IMR-90 (cell line): Measurements from ENCODE around the gene SOCS6. TPM values are rescaled to one million over a fixed set of nuclear protein-coding genes. Genes with fewer than 3 reads are reported as not detected.

Experiments
- ATAC-seq: fragments of 200-7000 bp; cut with Tn5 transposase; 2 replicates; pipeline ENCODE4 v1.9.1; 2020; ENCODE audit warnings: low read depth, mild to moderate bottlenecking, moderate library complexity
- BruUV-seq: library from RNA; stranded (reverse); fragments of 400-500 nt; replicated peaks from 2 replicates; lab custom pipeline; 2021; lab: Mats Ljungman, UMichigan
- CTCF ChIA-PET: fragments of 300-600 bp; formaldehyde crosslinking; extraction: SDS; loops from one replicate; lab custom pipeline; 2021; ENCODE audit warnings: antibody characterized with exemption; lab: Yijun Ruan, JAX
- POLR2A ChIA-PET: fragments of 300-600 bp; sonication (Branson Sonifier 250); formaldehyde crosslinking; loops from one replicate; lab custom pipeline; 2022; ENCODE audit warnings: antibody characterized with exemption; ENCODE audit not compliant: unreplicated experiment; lab: Charles Lee
- DNase-seq: peaks from one replicate; pipeline ENCODE4 v3.0.0; 2013
- H2AFZ ChIP-seq: replicated peaks from 2 replicates; pipeline ENCODE3; 2013; ENCODE audit warnings: low read length, mild to moderate bottlenecking; ENCODE audit not compliant: poor library complexity
- H2AK5ac ChIP-seq: 2 replicates; pipeline ENCODE4 v1.6.1; 2013; ENCODE audit warnings: low read depth, low read length, inconsistent platforms
- H2AK9ac ChIP-seq: replicated peaks from 2 replicates; pipeline ENCODE3; 2013; ENCODE audit warnings: mild to moderate bottlenecking, low read depth, low read length, moderate library complexity; ENCODE audit not compliant: poor library complexity
- H2BK120ac ChIP-seq: 2 replicates; pipeline ENCODE4 v1.6.1; 2013; ENCODE audit warnings: low read depth, low read length, inconsistent platforms
- H2BK15ac ChIP-seq: 3 replicates; pipeline ENCODE4 v1.6.1; 2013; ENCODE audit warnings: low read depth, low read length, inconsistent platforms
- H2BK20ac ChIP-seq: 2 replicates; pipeline ENCODE4 v1.6.1; 2013; ENCODE audit warnings: low read depth, mild to moderate bottlenecking, inconsistent platforms, low read length, moderate library complexity
- H2BK5ac ChIP-seq: 2 replicates; pipeline ENCODE4 v1.6.1; 2013; ENCODE audit warnings: mild to moderate bottlenecking, low read depth, low read length, inconsistent platforms; ENCODE audit not compliant: poor library complexity, severe bottlenecking
- H3K14ac ChIP-seq: replicated peaks from 2 replicates; pipeline ENCODE4 v1.6.1; 2013; ENCODE audit warnings: low read depth, low read length, inconsistent platforms
- H3K18ac ChIP-seq: 2 replicates; pipeline ENCODE4 v1.6.1; 2013; ENCODE audit warnings: low read depth, low read length, control low read depth
- H3K23ac ChIP-seq: 2 replicates; pipeline ENCODE4 v1.6.1; 2013; ENCODE audit warnings: low read depth, low read length, inconsistent platforms
- H3K27ac ChIP-seq: 2 replicates; pipeline ENCODE4 v1.5.1; 2013; ENCODE audit warnings: mild to moderate bottlenecking, control low read depth, low read length; ENCODE audit not compliant: insufficient read depth
- H3K27me3 ChIP-seq: 2 replicates; pipeline ENCODE4 v1.6.1; 2013; ENCODE audit warnings: low read length; ENCODE audit not compliant: control insufficient read depth, insufficient read depth
- H3K36me3 ChIP-seq: 2 replicates; pipeline ENCODE4 v1.6.1; 2013; ENCODE audit warnings: low read length, mixed read lengths; ENCODE audit not compliant: control insufficient read depth, insufficient read depth
- H3K4ac ChIP-seq: 2 replicates; pipeline ENCODE4 v1.6.1; 2013; ENCODE audit warnings: low read depth, low read length, inconsistent platforms
- H3K4me1 ChIP-seq: 2 replicates; pipeline ENCODE4 v1.6.1; 2013; ENCODE audit warnings: low read length, mixed read lengths; ENCODE audit not compliant: control insufficient read depth, insufficient read depth
- H3K4me2 ChIP-seq: 2 replicates; pipeline ENCODE4 v1.6.1; 2013; ENCODE audit warnings: low read depth, mild to moderate bottlenecking, control low read depth, low read length, moderate library complexity
- H3K4me3 ChIP-seq: 2 replicates; pipeline ENCODE4 v1.5.1; 2013; ENCODE audit warnings: low read depth, mild to moderate bottlenecking, control low read depth, low read length, moderate library complexity; ENCODE audit not compliant: insufficient read depth
- H3K56ac ChIP-seq: 2 replicates; pipeline ENCODE4 v1.6.1; 2013; ENCODE audit warnings: low read length, inconsistent platforms; ENCODE audit not compliant: insufficient read depth; ENCODE audit errors: extremely low read depth
- H3K79me1 ChIP-seq, 2 experiments: 2 replicates each; pipeline ENCODE4 v1.6.1; 2013; ENCODE audit warnings: low read length in 2 of 2, inconsistent platforms in 1 of 2, low read depth in 1 of 2
- H3K9ac ChIP-seq: 2 replicates; pipeline ENCODE4 v1.6.1; 2013; ENCODE audit warnings: low read depth, low read length, control low read depth
- H3K9me1 ChIP-seq: 2 replicates; pipeline ENCODE4 v1.6.1; 2013; ENCODE audit warnings: low read length, inconsistent platforms; ENCODE audit not compliant: insufficient read depth
- H3K9me3 ChIP-seq: 2 replicates; pipeline ENCODE4 v1.6.1; 2013; ENCODE audit warnings: low read length; ENCODE audit not compliant: control insufficient read depth, insufficient read depth
- H4K20me1 ChIP-seq: 2 replicates; pipeline ENCODE4 v1.6.1; 2013; ENCODE audit warnings: low read length, inconsistent platforms; ENCODE audit not compliant: insufficient read depth
- H4K5ac ChIP-seq: 2 replicates; pipeline ENCODE4 v1.6.1; 2013; ENCODE audit warnings: mild to moderate bottlenecking, low read depth, low read length, control low read depth
- H4K8ac ChIP-seq, 2 experiments: 2 replicates each; pipeline ENCODE4 v1.6.1; 2013; ENCODE audit warnings: low read depth in 2 of 2, low read length in 2 of 2, control low read depth in 1 of 2, inconsistent platforms in 1 of 2
- H4K91ac ChIP-seq: 2 replicates; pipeline ENCODE4 v1.6.1; 2013; ENCODE audit warnings: low read depth, low read length, inconsistent platforms; ENCODE audit not compliant: insufficient read depth
- CEBPB ChIP-seq: IDR thresholded peaks from 2 replicates; pipeline ENCODE4 v1.6.1; 2012; ENCODE audit warnings: low read depth, low read length, improper control_type of control experiment
- ELK1 ChIP-seq: fragments of 150-350 bp; IDR thresholded peaks from 2 replicates; pipeline ENCODE4 v1.6.1; 2016; ENCODE audit warnings: low read depth, mild to moderate bottlenecking, low read length, moderate library complexity, borderline replicate concordance
- FOS ChIP-seq: fragments of 150-350 bp; IDR thresholded peaks from 2 replicates; pipeline ENCODE4 v1.6.1; 2016; ENCODE audit warnings: low read depth, low read length
- RCOR1 ChIP-seq: IDR thresholded peaks from 2 replicates; pipeline ENCODE4 v1.6.1; 2012; ENCODE audit warnings: mild to moderate bottlenecking, low read length, improper control_type of control experiment; ENCODE audit not compliant: insufficient replicate concordance
- USF2 ChIP-seq: fragments of 150-350 bp; IDR thresholded peaks from 2 replicates; pipeline ENCODE4 v1.6.1; 2017; ENCODE audit warnings: mild to moderate bottlenecking, antibody characterized with exemption, low read length, low read depth
- WGBS, 2 experiments: methylation state at CpG; one replicate each; pipeline versions ENCODE4 v1.1.5 to v1.1.7; 2013; ENCODE audit warnings: missing lambda C conversion rate in 2 of 2; ENCODE audit not compliant: insufficient read length in 1 of 2; ENCODE audit errors: extremely low coverage in 2 of 2; 5-methylcytosine and 5-hydroxymethylcytosine counted together
- dilution Hi-C: fragments of 300-500 bp; cut with HindIII; formaldehyde crosslinking; loops from one replicate; pipeline ENCODE4 v1.14.3; 2018; ENCODE audit warnings: low sequenced_read_pairs; ENCODE audit not compliant: unreplicated experiment
- in situ Hi-C: fragments of 300-500 bp; cut with MboI; formaldehyde crosslinking; loops from 3 replicates; pipeline ENCODE4 v1.14.3; 2019; ENCODE audit warnings: low sequenced_read_pairs, inconsistent platforms, mixed read lengths
- intact Hi-C: fragments of 100-400 bp; cut with micrococcal nuclease; formaldehyde crosslinking; loops from 2 replicates; pipeline ENCODE4 v1.10.0; 2022
- polyA plus RNA-seq, 3 experiments: library from polyadenylated mRNA; depleted of rRNA; stranded (reverse); fragments of >200 nt; gene quantifications; 2 replicates each; pipeline ENCODE4 v1.2.3, GENCODE V29; 2012; ENCODE audit warnings: low replicate concordance in 1 of 3
- total RNA-seq: library from RNA; depleted of rRNA; stranded (reverse); fragments of >200 nt; gene quantifications from 2 replicates; pipeline ENCODE4 v1.2.3, GENCODE V29; 2012
- TF ChIP-seq, protein P1 (sequence below): conservative IDR thresholded peaks from 2 replicates; pipeline ENCODE4 v1.5.1; 2012; ENCODE audit warnings: mild to moderate bottlenecking, low read depth, low read length, improper control_type of control experiment

Gene SOCS6
- total and polyA plus RNA-seq, 2 of the 4 experiments (the other 2 are of a cell fraction) = 21.3 to 57.4 TPM

DNA sequence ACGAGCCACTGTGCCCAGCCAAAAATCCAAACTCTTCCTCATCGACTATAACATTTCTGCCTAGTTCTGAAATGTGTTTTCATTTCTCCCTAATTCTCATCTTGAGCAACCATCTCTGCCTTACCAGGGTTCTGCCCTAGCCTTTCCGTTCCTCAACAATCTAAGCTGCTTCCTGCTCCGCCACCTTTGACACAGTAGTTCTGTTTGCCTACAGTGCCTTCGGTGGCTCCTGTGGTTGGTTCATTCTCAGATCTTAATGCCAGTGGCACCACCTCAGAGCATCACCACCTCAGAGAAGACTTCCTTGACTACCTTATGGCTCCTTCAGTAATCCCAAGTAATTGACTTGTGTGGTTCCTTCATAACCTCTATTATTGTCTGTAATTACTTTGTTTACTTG lies 3.8 kb downstream of the SOCS6 start (continued):
- TF ChIP-seq, protein P1, sequence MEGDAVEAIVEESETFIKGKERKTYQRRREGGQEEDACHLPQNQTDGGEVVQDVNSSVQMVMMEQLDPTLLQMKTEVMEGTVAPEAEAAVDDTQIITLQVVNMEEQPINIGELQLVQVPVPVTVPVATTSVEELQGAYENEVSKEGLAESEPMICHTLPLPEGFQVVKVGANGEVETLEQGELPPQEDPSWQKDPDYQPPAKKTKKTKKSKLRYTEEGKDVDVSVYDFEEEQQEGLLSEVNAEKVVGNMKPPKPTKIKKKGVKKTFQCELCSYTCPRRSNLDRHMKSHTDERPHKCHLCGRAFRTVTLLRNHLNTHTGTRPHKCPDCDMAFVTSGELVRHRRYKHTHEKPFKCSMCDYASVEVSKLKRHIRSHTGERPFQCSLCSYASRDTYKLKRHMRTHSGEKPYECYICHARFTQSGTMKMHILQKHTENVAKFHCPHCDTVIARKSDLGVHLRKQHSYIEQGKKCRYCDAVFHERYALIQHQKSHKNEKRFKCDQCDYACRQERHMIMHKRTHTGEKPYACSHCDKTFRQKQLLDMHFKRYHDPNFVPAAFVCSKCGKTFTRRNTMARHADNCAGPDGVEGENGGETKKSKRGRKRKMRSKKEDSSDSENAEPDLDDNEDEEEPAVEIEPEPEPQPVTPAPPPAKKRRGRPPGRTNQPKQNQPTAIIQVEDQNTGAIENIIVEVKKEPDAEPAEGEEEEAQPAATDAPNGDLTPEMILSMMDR = no peak
- TF ChIP-seq CEBPB (no peak), FOS (no peak)

GRCh38 chr18:70293166-70293565 lies 4.3 kb downstream of the SOCS6 start:
- Histone ChIP-seq H2AFZ (no peak overlapping the region), H2AK9ac (no peak overlapping the region), H3K23ac (peak overlapping the region; percentile 5; the same call in 1 of the 2 replicates), H3K4me2 (peak overlapping the region; percentile 47), H4K5ac (no peak overlapping the region; the same call in 1 of the 2 replicates), H3K4ac (no peak overlapping the region), H3K27ac (no peak overlapping the region; the same call in 1 of the 2 replicates), H3K36me3 (no peaks in the 10 kb centered on the region), H3K4me3 (no peak overlapping the region), H4K20me1 (peaks cover 71% of the 10 kb centered on the region), H3K56ac (no peak overlapping the region), H4K8ac (peak overlapping the region in 1 of 2 experiments; percentile 43; a peak in 1 of 4 replicates), H3K9me1 (peaks cover 25% of the 10 kb centered on the region), H2BK20ac (no peak overlapping the region), H3K4me1 (peaks cover 20% of the 10 kb centered on the region), H3K14ac (no peak overlapping the region), H4K91ac (no peak overlapping the region), H2AK5ac (no peak overlapping the region), H2BK15ac (no peak overlapping the region), H3K9me3 (no peaks in the 10 kb centered on the region), H2BK5ac (no peak overlapping the region), H2BK120ac (no peak overlapping the region), H3K9ac (no peak overlapping the region), H3K27me3 (no peaks in the 10 kb centered on the region), H3K79me1 (peaks cover 0 to 40% of the 10 kb centered on the region in 2 experiments; a peak in 2 of 4 replicates), H3K18ac (0 out of 2 replicates have a peak overlapping the region, but pooled peaks have one; percentile 6)
- BruUV-seq = no TSS peak
- CTCF ChIA-PET = interaction anchor here (0.6 to 0.8 kb wide), 2 partner anchors 17 to 97 kb away, joined by 3 to 4 read pairs; no protein-coding TSS in a partner anchor
- in situ Hi-C loops = loop anchor here (5.0 kb wide), 1 partner anchor 86 kb away; the partner anchor contains the start of gene RTTN
- POLR2A ChIA-PET = no interaction called here
- ATAC-seq = no peak
- no CpG with 5 or more reads among the region's 3 CpGs for WGBS, 2 experiments
- dilution Hi-C loops = no loop called here
- DNase-seq = peak; percentile 22
- intact Hi-C loops = no loop called here
- no peak for TF ChIP-seq USF2
- TF ChIP-seq RCOR1 = no peak
- no peak for TF ChIP-seq ELK1
- no peak for TF ChIP-seq FOS
